Measurements from ENCODE around the gene TMEM207. TPM values are rescaled to one million over a fixed set of nuclear protein-coding genes. Genes with fewer than 3 reads are reported as not detected.

The TMEM207 gene
- total RNA-seq, 1 donor from 2014 or later: not detected

DNA sequence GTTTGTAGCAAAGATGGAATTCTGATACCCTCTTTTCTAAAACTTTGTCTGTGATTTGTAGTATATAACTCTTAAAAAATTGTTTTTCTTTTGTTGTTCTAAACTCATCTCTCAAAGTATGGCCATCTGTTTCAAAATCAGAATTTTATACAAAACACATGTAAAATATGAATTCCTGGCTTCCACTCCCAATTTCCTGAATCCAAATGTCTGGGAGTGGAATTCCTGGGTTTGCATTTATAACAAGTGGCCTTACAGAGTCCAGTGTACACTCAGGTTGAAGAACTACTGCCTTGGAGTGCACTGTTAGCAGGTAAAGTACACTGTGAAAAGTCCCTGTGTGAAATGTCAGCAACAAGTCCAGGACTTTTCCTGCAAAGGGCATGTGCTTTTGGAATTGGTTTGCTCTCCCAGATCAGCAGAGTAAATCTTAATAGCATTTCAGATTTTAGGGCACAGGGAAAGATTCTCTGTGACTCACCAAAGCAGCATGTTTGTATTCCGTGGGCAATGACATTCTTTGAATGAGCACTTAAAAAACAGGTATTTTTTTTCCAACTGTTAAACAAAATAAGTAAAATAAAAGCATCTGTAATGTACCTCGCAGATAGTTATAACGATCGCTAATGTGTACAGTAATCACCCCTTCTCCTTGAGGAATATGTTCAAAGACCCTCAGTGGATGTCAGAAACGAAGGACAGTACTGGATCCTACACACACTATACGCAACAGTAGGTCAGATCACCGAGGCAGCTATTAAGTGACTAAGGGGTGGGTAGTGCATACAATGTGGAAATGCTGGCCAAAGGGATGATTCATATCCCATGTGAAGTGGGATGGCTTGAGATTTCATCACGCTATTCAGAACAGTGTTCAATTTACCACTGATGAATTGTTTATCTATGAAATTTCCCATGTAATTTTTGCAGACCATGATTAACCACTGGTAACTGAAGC lies 63.7 kb downstream of the TMEM207 start:
- no peak for DNase-seq (ENCODE audit: low spot score)

DNA sequence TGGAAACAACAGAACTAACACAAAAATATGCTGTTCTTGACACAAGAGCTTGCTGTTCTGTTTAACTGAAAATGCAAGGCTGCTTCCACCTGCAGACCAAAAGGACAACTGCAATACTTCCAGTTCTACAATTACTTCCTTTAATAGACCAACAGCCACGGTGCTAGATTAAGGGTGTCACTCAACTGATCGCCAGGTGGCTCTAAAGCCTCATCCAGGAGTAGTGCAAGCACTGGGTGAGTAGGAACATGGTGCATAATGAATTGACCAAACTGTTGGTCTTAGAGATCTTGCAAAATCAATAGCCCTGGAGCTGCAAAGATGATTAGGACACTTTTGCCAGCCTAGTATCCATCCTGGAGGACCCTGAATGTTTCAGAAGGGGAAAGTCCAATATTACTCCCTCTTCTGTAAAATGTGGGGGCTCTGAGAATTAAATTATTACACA lies 65.4 kb downstream of the TMEM207 start:
- DNase-seq (ENCODE audit: low spot score): no peak

GRCh38 chr3:190382082-190382481 lies 67.6 kb downstream of the TMEM207 start:
- no peak for DNase-seq (ENCODE audit: low spot score)

DNA sequence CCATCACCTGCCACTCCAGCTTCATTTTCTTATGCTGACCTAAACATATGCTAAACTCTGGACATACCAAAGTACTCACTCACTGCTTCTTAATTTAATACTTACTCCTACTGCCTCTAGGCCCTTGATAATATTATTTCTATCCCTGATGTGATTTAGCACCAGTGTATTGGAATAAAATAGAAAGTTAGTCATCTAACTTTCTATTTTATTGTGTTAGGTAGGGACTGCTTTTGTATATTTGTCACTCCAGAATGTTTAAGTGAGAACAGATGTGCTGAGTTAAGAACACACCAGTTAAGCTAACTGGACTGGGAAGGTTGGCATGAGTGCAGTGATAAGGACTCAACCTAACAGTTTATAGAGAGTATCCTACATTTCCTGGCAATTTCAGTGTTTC lies 68.3 kb downstream of the TMEM207 start:
- DNase-seq (ENCODE audit: low spot score): no peak

GRCh38 chr3:190380184-190380583 lies 69.5 kb downstream of the TMEM207 start:
- no peak for DNase-seq (ENCODE audit: low spot score)

Other genes with a start within 250 kb of the TMEM207 start
- gene CLDN1, start 127.5 kb downstream of the TMEM207 start, total RNA-seq: 0.10 TPM
- not detected for gene CLDN16, start 61.7 kb downstream of the TMEM207 start, total RNA-seq
- 21.5 TPM for gene IL1RAP, start 64.2 kb upstream of the TMEM207 start, total RNA-seq

All from mesenteric fat pad (tissue), 1 donor.